HG03280 (cell line): ENCODE data around the gene PDE4C.

Experiments used
- ATAC-seq: cut with Tn5 transposase; IDR thresholded peaks from one replicate; pipeline ENCODE4 v1.9.1; 2021; ENCODE audit warnings: mild to moderate bottlenecking, moderate library complexity; ENCODE audit not compliant: unreplicated experiment

Gene PDE4C

DNA sequence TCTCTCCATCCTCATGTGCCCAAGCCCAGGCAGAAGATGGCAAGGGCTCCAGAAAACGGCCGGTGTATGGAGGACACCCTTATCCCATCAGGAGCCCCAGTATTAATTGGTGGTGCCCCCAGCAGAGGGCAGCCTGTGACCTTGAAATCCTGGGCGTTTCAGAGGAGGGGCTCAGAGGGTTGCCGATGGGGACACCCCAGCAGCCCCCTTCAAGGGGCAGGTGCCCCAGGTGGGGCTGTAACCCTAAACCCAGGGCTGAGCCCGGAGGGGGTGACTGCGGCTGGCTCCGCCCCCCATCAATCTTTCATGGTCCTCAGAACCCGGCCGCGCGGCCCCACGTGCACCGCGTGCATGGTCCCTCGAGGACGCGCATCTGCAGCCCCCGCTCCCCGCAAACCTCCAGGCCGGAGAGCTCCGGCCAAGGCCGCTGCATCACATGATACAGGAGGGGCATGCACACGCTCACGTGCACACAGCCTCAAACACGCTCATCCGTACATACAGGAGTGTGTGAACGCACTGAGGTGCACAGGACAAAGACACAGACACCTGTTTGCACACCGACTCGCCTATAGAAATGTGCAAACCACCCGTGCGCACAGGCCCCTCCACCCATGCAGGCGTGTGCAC, 23.3 kb downstream of the PDE4C start:
- ATAC-seq, result no peak

DNA sequence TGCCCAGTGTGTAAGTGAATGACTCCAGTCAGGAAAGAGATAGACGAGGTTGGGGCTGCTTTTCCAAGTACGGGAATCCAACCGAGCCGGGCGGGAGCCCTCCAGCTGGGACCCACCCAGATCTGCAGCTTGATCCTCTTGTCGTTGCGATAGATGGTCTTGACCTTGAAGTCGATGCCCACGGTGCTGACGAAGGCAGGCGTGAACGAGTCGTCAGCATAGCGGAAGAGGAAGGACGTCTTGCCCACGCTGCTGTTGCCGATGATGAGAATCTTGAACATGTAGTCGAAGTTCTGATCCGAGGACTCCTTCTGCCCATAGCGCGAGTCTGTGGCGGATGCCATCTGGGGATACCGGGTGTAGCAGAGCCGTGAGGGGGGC, 23.9 kb downstream of the PDE4C start:
- no peak for ATAC-seq

- no peak for ATAC-seq
Observed at GRCh38 chr19:18198374-18198773, 27.9 kb downstream of the PDE4C start.

GRCh38 chr19:18197941-18198340, 28.3 kb downstream of the PDE4C start:
- no peak for ATAC-seq

DNA sequence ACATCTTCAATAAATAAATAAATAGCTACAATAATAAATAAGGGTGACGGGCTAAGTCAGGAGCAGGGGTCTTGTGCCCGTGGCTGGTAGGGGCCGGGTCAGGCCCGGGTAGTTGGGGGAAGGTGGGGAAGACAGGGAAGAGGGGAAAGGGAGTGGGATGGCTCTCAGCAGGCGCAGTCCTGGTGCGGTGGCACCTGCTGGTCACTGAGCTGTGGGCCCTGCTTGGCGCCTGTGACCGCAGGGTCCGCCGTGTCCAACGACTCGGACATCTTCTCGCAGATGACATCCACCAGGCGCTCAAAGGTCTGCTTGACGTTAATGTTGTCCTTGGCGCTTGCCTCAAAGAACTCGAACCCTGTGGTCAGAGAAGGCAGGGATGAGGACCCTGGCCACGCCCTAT, 28.9 kb downstream of the PDE4C start:
- ATAC-seq, result no peak

DNA sequence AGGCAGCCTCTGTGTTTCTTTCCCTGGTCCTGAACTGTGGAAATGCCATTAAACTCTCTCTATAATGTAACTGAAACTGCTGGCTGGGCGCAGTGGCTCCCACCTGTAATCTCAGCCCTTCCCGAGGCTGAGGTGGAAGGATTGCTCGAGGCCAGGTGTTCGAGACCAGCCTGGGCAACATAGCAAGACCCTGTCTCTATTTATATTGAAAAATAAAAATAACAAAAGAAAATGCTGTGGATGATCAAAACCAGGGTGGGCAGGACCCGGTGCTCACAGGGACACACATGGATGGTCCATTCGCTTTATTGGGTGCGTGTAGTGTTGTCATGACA, 29.8 kb downstream of the PDE4C start:
- no peak for ATAC-seq

- ATAC-seq, result no peak
Observed at GRCh38 chr19:18194554-18195238, 31.5 kb downstream of the PDE4C start.

GRCh38 chr19:18194181-18194530, 32.1 kb downstream of the PDE4C start:
- ATAC-seq, result no peak

DNA sequence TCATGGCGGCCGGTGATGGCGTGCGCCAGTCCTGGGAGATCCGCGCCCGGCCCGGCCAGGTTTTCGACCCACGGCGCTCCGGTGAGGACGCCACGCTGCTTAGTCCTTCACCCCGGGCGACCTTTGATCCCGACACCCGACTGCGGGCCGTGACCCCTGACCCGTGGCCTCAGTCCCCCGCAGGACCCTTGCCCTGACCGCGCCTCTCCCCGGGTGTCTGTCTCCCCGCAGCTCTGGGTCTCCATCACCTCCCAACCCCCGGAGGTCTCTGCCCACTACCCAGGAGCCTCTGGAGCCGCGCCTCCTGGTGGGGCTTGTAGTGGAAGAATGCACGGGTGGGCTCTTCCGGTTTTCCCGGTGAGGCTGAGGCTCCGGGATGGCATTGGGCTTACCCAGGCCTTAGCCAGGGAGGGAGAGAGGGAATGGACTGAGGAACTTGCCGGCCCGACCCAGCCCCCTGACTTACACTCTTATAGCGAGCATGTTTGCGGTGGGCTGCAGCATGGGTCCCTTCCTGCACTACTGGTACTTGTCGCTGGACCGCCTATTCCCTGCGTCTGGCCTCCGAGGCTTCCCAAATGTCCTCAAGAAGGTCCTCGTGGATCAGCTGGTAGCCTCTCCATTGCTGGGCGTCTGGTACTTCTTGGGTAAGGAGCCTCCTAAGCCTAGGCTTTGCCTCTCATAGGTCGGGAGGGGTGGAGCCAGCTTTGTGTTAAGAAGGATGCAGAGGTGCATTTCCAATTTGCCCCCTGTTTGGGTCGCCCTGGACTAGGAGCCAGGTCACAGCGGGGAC, 32.7 kb downstream of the PDE4C start:
- ATAC-seq, result peak; percentile 9

GRCh38 chr19:18192673-18193387, 33.4 kb downstream of the PDE4C start, which contains the start of gene MPV17L2:
Gene MPV17L2 (plus strand): TSS chr19:18193218. CDS start chr19:18193282, 64 bp downstream.
- peak; percentile 88 for ATAC-seq

DNA sequence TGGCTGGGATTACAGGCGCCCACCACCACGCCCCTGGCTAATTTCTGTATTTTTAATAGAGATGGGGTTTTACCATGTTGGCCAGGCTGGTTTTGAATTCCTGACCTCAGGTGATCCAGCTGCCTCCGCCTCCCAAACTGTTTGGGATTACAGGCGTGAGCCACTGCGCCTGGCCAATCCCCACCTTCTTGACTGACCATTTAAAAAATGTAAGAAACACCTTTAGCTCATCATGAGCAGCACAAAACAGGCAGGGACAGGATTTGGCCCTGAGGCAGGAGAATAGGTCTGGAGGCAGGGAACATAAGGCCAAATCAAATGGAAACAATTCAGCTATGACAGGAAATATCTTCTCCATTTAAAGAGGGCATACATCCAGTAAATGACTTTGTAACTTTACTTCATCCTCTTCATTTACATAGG, 34.6 kb downstream of the PDE4C start:
- ATAC-seq, result no peak

DNA sequence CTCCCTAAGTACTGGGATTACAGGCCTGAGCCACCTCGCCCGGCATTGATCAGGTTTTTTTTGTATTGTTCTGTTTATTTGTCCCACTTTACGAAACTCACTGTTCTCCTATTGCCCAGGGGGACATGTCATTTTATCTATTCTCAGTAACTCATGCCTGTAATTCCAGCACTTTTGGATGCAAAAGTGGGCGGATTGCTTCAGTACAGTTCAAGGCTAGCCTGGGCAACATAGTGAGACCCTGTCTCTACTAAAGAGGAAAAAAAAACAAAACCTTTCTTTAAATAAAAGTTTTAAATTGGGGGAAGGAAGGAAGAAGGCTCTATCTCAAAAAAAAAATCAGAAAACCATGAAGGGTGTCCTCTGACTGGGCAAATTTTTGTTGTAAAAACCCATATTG, 36.0 kb downstream of the PDE4C start:
- ATAC-seq, result no peak

- no peak for ATAC-seq
Observed at GRCh38 chr19:18185538-18185937, 40.7 kb downstream of the PDE4C start.

DNA sequence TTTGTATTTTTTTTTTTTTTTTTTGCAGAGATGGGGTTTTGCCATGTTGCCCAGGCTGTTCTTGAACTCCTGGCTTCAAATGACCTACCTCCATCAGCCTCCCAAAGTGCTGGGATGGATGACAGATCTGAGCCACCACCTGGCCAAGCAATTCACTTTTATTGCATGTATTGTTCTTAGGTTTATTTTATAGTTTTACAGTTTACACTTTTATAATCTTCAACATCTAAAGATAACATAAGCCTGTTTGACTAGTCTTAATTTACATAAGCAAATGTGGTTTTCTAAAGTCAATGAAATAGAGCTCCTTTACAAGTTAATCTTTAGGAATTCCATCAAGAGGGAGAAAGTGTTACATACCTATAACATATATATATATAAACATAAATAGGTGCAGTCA, 42.7 kb downstream of the PDE4C start:
- ATAC-seq, result no peak

GRCh38 chr19:18179957-18180356, 46.3 kb downstream of the PDE4C start:
- ATAC-seq, result no peak

- no peak for ATAC-seq
Observed at GRCh38 chr19:18176367-18177310, 49.6 kb downstream of the PDE4C start.

GRCh38 chr19:18174983-18175382, 51.3 kb downstream of the PDE4C start:
- ATAC-seq, result no peak
